Panc1 (cell line): ENCODE measurements around the gene STEAP2. TPM values are rescaled to one million over a fixed set of nuclear protein-coding genes. Genes with fewer than 3 reads are reported as not detected.

ENCODE experiments used
- ATAC-seq: fragments of 200-7000 bp; cut with Tn5 transposase; 2 replicates; pipeline ENCODE4 v1.9.1; 2020; ENCODE audit warnings: mild to moderate bottlenecking, moderate library complexity
- BruUV-seq: library from RNA; stranded (reverse); fragments of 400-500 nt; replicated peaks from 2 replicates; lab custom pipeline; 2021; lab: Mats Ljungman, UMichigan
- CTCF ChIA-PET: fragments of 300-600 bp; sonication (Branson Sonifier 250); formaldehyde crosslinking; loops from one replicate; lab custom pipeline; 2022; ENCODE audit warnings: antibody characterized with exemption; lab: Charles Lee
- POLR2A ChIA-PET: fragments of 300-600 bp; sonication (Branson Sonifier 250); formaldehyde crosslinking; loops from one replicate; lab custom pipeline; 2022; ENCODE audit warnings: antibody characterized with exemption; lab: Charles Lee
- DNase-seq: peaks from one replicate; pipeline ENCODE4 v3.0.0-alpha.2; 2010; ENCODE audit warnings: low read depth, low spot score
- H3K27ac ChIP-seq: 2 replicates; pipeline ENCODE4 v1.5.1; 2011; ENCODE audit warnings: mild to moderate bottlenecking, low read length, inconsistent platforms
- H3K27me3 ChIP-seq: fragments of 200-500 bp; sonication (Bioruptor generic); 2 replicates; pipeline ENCODE4 v1.6.0; 2014; ENCODE audit warnings: low read length, inconsistent platforms; ENCODE audit not compliant: control insufficient read depth, insufficient read depth
- H3K36me3 ChIP-seq: fragments of 200-500 bp; sonication (Bioruptor generic); 2 replicates; pipeline ENCODE4 v1.5.1; 2014; ENCODE audit warnings: inconsistent platforms, mild to moderate bottlenecking, low read length, moderate library complexity; ENCODE audit not compliant: control insufficient read depth, insufficient read depth
- H3K4me1 ChIP-seq: 2 replicates; pipeline ENCODE4 v1.5.1; 2011; ENCODE audit warnings: inconsistent platforms, mild to moderate bottlenecking, low read length, moderate library complexity; ENCODE audit not compliant: control insufficient read depth, insufficient read depth
- H3K4me3 ChIP-seq, 2 experiments: 2 replicates each; pipeline ENCODE4 v1.5.1; 2011 to 2012; ENCODE audit warnings: low read depth in 2 of 2, low read length in 2 of 2, mild to moderate bottlenecking in 2 of 2, inconsistent platforms in 1 of 2, moderate library complexity in 1 of 2
- H3K9me3 ChIP-seq: fragments of 200-500 bp; sonication (Bioruptor generic); 2 replicates; pipeline ENCODE4 v1.5.1; 2014; ENCODE audit warnings: low read depth, mild to moderate bottlenecking, inconsistent platforms, low read length, moderate library complexity; ENCODE audit not compliant: control insufficient read depth, insufficient read depth
- POLR2AphosphoS5 ChIP-seq: IDR thresholded peaks from 2 replicates; pipeline ENCODE4 v1.6.1; 2012; ENCODE audit warnings: mild to moderate bottlenecking, low read depth, low read length, moderate library complexity
- SIN3A ChIP-seq: IDR thresholded peaks from 2 replicates; pipeline ENCODE4 v1.6.1; 2012; ENCODE audit warnings: low read depth, mild to moderate bottlenecking, low read length, moderate library complexity, borderline replicate concordance; ENCODE audit not compliant: insufficient read depth
- TCF7L2 ChIP-seq: IDR thresholded peaks from 2 replicates; pipeline ENCODE4 v1.6.1; 2011; ENCODE audit warnings: mild to moderate bottlenecking, low read depth, low read length, inconsistent platforms
- in situ Hi-C: cut with HindIII; loops from 2 replicates; pipeline ENCODE4 v1.10.0; 2016; ENCODE audit warnings: low sequenced_read_pairs, low pct_unique_long_range_greater_than_20kb
- intact Hi-C: fragments of 100-400 bp; cut with micrococcal nuclease; formaldehyde crosslinking; loops from one replicate; pipeline ENCODE4 v1.10.0; 2022; ENCODE audit not compliant: unreplicated experiment
- total RNA-seq: library from RNA; stranded (reverse); gene quantifications from one replicate; pipeline ENCODE4 v1.2.1, GENCODE V29; 2021; ENCODE audit not compliant: unreplicated experiment
- TF ChIP-seq, protein P1 (sequence below): fragments of 450-650 bp; IDR thresholded peaks from 2 replicates; pipeline ENCODE4 v1.5.1; 2017; ENCODE audit warnings: mild to moderate bottlenecking
- TF ChIP-seq, protein P2 (sequence below), 2 experiments: IDR thresholded peaks; 2 replicates each; pipeline ENCODE4 v1.6.1; 2011 to 2012; ENCODE audit warnings: low read depth in 2 of 2, control low read depth in 1 of 2, low read length in 1 of 2, mild to moderate bottlenecking in 1 of 2, moderate library complexity in 1 of 2; ENCODE audit not compliant: insufficient read depth in 1 of 2

The STEAP2 gene
- total RNA-seq, 1 experiment from 2014 or later = 4.1 TPM

DNA sequence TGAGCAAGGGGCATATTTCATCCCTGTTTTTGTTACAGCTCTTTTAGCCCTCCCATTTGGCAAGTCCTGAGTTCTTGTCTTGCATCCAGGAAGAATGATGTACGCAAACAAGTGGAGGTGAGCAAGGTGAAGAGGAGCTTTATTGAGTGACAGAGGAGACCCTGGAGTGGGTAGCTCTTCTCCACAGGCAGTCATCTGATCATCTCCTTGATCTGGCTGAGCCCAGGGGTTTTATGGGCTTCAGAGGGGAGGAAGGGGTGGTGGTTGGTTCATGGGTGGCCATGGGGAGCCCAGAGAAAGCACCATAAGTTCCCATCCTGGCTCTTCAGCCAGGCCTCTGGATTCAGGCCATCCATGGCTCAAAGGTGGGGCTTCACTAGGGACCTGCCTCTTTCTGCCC is 35.3 kb upstream of the STEAP2 start:
- no peaks in the 10 kb centered on the region for H3K27me3 ChIP-seq
- no TSS peak for BruUV-seq
- H3K4me1 ChIP-seq = 0 out of 2 replicates have a peak, but pooled peaks cover 4% of the 10 kb centered on the region
- intact Hi-C loops (no loop called here), in situ Hi-C loops (no loop called here)
- TF ChIP-seq POLR2AphosphoS5 = no peak
- TF ChIP-seq, protein P1, sequence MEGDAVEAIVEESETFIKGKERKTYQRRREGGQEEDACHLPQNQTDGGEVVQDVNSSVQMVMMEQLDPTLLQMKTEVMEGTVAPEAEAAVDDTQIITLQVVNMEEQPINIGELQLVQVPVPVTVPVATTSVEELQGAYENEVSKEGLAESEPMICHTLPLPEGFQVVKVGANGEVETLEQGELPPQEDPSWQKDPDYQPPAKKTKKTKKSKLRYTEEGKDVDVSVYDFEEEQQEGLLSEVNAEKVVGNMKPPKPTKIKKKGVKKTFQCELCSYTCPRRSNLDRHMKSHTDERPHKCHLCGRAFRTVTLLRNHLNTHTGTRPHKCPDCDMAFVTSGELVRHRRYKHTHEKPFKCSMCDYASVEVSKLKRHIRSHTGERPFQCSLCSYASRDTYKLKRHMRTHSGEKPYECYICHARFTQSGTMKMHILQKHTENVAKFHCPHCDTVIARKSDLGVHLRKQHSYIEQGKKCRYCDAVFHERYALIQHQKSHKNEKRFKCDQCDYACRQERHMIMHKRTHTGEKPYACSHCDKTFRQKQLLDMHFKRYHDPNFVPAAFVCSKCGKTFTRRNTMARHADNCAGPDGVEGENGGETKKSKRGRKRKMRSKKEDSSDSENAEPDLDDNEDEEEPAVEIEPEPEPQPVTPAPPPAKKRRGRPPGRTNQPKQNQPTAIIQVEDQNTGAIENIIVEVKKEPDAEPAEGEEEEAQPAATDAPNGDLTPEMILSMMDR = no peak
- TF ChIP-seq SIN3A = no peak
- TF ChIP-seq, protein P2, sequence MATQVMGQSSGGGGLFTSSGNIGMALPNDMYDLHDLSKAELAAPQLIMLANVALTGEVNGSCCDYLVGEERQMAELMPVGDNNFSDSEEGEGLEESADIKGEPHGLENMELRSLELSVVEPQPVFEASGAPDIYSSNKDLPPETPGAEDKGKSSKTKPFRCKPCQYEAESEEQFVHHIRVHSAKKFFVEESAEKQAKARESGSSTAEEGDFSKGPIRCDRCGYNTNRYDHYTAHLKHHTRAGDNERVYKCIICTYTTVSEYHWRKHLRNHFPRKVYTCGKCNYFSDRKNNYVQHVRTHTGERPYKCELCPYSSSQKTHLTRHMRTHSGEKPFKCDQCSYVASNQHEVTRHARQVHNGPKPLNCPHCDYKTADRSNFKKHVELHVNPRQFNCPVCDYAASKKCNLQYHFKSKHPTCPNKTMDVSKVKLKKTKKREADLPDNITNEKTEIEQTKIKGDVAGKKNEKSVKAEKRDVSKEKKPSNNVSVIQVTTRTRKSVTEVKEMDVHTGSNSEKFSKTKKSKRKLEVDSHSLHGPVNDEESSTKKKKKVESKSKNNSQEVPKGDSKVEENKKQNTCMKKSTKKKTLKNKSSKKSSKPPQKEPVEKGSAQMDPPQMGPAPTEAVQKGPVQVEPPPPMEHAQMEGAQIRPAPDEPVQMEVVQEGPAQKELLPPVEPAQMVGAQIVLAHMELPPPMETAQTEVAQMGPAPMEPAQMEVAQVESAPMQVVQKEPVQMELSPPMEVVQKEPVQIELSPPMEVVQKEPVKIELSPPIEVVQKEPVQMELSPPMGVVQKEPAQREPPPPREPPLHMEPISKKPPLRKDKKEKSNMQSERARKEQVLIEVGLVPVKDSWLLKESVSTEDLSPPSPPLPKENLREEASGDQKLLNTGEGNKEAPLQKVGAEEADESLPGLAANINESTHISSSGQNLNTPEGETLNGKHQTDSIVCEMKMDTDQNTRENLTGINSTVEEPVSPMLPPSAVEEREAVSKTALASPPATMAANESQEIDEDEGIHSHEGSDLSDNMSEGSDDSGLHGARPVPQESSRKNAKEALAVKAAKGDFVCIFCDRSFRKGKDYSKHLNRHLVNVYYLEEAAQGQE (IDR thresholded peaks at IDR 0.05; ENCODE audit: insufficient read depth in 1 of 2, low read depth in 2 of 2, low read length in 1 of 2) = no peak
- POLR2A ChIA-PET = no interaction called here
- no peak overlapping the region for H3K4me3 ChIP-seq
- H3K36me3 ChIP-seq = no peaks in the 10 kb centered on the region
- peaks cover 7% of the 10 kb centered on the region; the same call in 1 of the 2 replicates for H3K9me3 ChIP-seq
- DNase-seq (no peak), ATAC-seq (no peak)
- CTCF ChIA-PET = no interaction called here
- H3K27ac ChIP-seq = no peak overlapping the region

DNA sequence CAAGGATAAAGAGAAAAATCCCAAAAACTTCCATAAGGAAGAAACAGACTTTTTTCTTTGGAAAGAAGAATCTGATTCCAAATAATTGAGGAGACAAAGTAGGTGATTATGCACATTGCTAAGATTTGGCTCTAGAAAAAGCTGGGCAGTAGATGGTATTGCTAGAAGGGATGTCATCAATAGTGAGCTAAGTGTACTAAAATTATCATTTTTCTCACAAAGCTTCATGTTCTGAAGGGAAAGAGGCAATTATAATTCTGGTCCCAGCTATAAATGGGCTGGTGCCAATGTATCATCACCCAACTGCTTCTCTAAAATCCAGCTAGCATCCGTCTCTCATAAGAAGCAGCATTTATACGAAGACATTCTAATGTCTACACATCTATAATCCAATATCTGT is 33.4 kb upstream of the STEAP2 start:
- no peak for DNase-seq
- CTCF ChIA-PET = no interaction called here
- POLR2A ChIA-PET = no interaction called here
- ATAC-seq = no peak
- peaks cover 7% of the 10 kb centered on the region; the same call in 1 of the 2 replicates for H3K9me3 ChIP-seq
- intact Hi-C loops (no loop called here), in situ Hi-C loops (no loop called here)
- TF ChIP-seq POLR2AphosphoS5 (no peak), SIN3A (no peak), TCF7L2 (no peak)
- TF ChIP-seq, protein P2 (IDR thresholded peaks at IDR 0.05; ENCODE audit: insufficient read depth in 1 of 2, low read depth in 2 of 2, low read length in 1 of 2) = no peak
- TF ChIP-seq, protein P1 = no peak
- H3K27ac ChIP-seq = no peak overlapping the region
- H3K36me3 ChIP-seq = no peaks in the 10 kb centered on the region
- H3K4me1 ChIP-seq = 0 out of 2 replicates have a peak, but pooled peaks cover 4% of the 10 kb centered on the region
- no peak overlapping the region for H3K4me3 ChIP-seq
- H3K27me3 ChIP-seq = no peaks in the 10 kb centered on the region
- BruUV-seq = no TSS peak
